A549 (cell line): ENCODE data around the gene QRICH1. TPM values are rescaled to one million over a fixed set of nuclear protein-coding genes. Genes with fewer than 3 reads are reported as not detected.

Experiments
- ATAC-seq, 2 experiments: fragments of 200-7000 bp in 1 of 2; fragments of >200 bp in 1 of 2; cut with Nextera tagmentation in 1 of 2; cut with Tn5 transposase in 1 of 2; 3 replicates each; pipeline versions ENCODE4 v1.8.0 to v1.9.1; 2018 to 2020; ENCODE audit warnings: mild to moderate bottlenecking in 1 of 2, moderate library complexity in 1 of 2
- CTCF ChIA-PET: fragments of 300-600 bp; sonication (Branson Sonifier 250); formaldehyde crosslinking; extraction: SDS; loops from one replicate; lab custom pipeline; 2021; ENCODE audit warnings: antibody characterized with exemption, inconsistent platforms; lab: Yijun Ruan, JAX
- POLR2A ChIA-PET: fragments of 350-600 bp; formaldehyde crosslinking; extraction: SDS; loops from one replicate; lab custom pipeline; 2021; ENCODE audit warnings: antibody characterized with exemption, inconsistent platforms; lab: Yijun Ruan, JAX
- DNase-seq, 2 experiments: peaks; one replicate each; pipeline versions ENCODE4 v3.0.0 to v3.0.0-alpha.2; 2011 to 2016; ENCODE audit warnings: low read depth in 1 of 2, low spot score in 1 of 2
- FAIRE-seq: peaks from 2 replicates; lab custom pipeline; 2011; peaks lifted over from hg19 to GRCh38; lab: Jason Lieb, UNC
- H3K27ac ChIP-seq, 2 experiments: fragments of >200 bp; sonication (Bioruptor Twin); formaldehyde crosslinking; 3 replicates each; pipeline ENCODE4 v1.5.1; 2016 to 2017
- H3K4me1 ChIP-seq: fragments of >200 bp; sonication (Bioruptor Twin); formaldehyde crosslinking; 3 replicates; pipeline ENCODE4 v1.6.1; 2016
- H3K4me2 ChIP-seq: fragments of >200 bp; sonication (Bioruptor Twin); formaldehyde crosslinking; 3 replicates; pipeline ENCODE4 v1.6.1; 2016
- H3K4me3 ChIP-seq: fragments of >200 bp; sonication (Bioruptor Twin); formaldehyde crosslinking; 3 replicates; pipeline ENCODE4 v1.5.1; 2016
- H3K9me3 ChIP-seq: fragments of >200 bp; sonication (Bioruptor Twin); formaldehyde crosslinking; 3 replicates; pipeline ENCODE4 v1.6.1; 2016
- CBX2 ChIP-seq: fragments of 200-600 bp; sonication (generic); IDR thresholded peaks from 2 replicates; pipeline ENCODE4 v1.6.1; 2016; ENCODE audit warnings: low read depth, mild to moderate bottlenecking, borderline replicate concordance
- CTCF ChIP-seq: fragments of >200 bp; sonication (Bioruptor Twin); formaldehyde crosslinking; IDR thresholded peaks from 3 replicates; pipeline ENCODE4 v1.5.1; 2016
- FOSL2 ChIP-seq, 2 experiments: fragments of 450-650 bp in 1 of 2; fragments of >200 bp in 1 of 2; sonication (Bioruptor Twin) in 1 of 2; formaldehyde crosslinking; IDR thresholded peaks; 2 replicates each; pipeline versions ENCODE4 v1.5.0 to v1.6.1; 2016 to 2020; ENCODE audit warnings: mild to moderate bottlenecking in 1 of 2, moderate library complexity in 1 of 2
- HEYL ChIP-seq: fragments of 250-450 bp; sonication (Bioruptor Pico); IDR thresholded peaks from 2 replicates; pipeline ENCODE4 v1.8.0; 2021; ENCODE audit warnings: mild to moderate bottlenecking, moderate library complexity
- JUN ChIP-seq, 2 experiments: fragments of >200 bp; sonication (Bioruptor Twin); formaldehyde crosslinking; IDR thresholded peaks; 2 replicates in 1 of 2; 3 replicates in 1 of 2; pipeline ENCODE4 v1.6.1; 2016 to 2017
- JUNB ChIP-seq: fragments of >200 bp; sonication (Bioruptor Twin); formaldehyde crosslinking; IDR thresholded peaks from 2 replicates; pipeline ENCODE4 v1.6.1; 2016
- MAFK ChIP-seq: fragments of 450-650 bp; IDR thresholded peaks from 2 replicates; pipeline ENCODE4 v1.6.1; 2014; ENCODE audit not compliant: partially characterized antibody
- NR3C1 ChIP-seq: fragments of >200 bp; sonication (Bioruptor Twin); formaldehyde crosslinking; IDR thresholded peaks from 3 replicates; pipeline ENCODE4 v1.6.1; 2017
- PBX3 ChIP-seq: IDR thresholded peaks from 2 replicates; pipeline ENCODE4 v1.6.1; 2012
- POLR2A ChIP-seq: IDR thresholded peaks from 2 replicates; pipeline ENCODE4 v1.6.1; 2012; ENCODE audit warnings: mild to moderate bottlenecking, low read length
- RAD21 ChIP-seq, 2 experiments: fragments of >200 bp in 1 of 2; sonication (Bioruptor Twin) in 1 of 2; formaldehyde crosslinking in 1 of 2; IDR thresholded peaks in 1 of 2; conservative IDR thresholded peaks in 1 of 2; 2 replicates in 1 of 2; 3 replicates in 1 of 2; pipeline ENCODE4 v1.6.1; 2012 to 2018; ENCODE audit warnings: inconsistent platforms in 1 of 2
- REST ChIP-seq: fragments of 200-600 bp; sonication (generic); IDR thresholded peaks from 2 replicates; pipeline ENCODE4 v1.6.1; 2016; ENCODE audit warnings: antibody characterized with exemption, mild to moderate bottlenecking, moderate library complexity
- RNF2 ChIP-seq: fragments of 200-600 bp; sonication (generic); IDR thresholded peaks from 2 replicates; pipeline ENCODE4 v1.6.1; 2016; ENCODE audit warnings: low read depth, mild to moderate bottlenecking, antibody characterized with exemption, moderate library complexity, borderline replicate concordance
- ZFP36 ChIP-seq: fragments of 450-650 bp; IDR thresholded peaks from 2 replicates; pipeline ENCODE4 v1.6.1; 2014; ENCODE audit warnings: borderline replicate concordance; ENCODE audit not compliant: partially characterized antibody
- WGBS: methylation state at CpG from one replicate; pipeline ENCODE4 v1.1.6; 2017; ENCODE audit errors: missing lambda C conversion rate; 5-methylcytosine and 5-hydroxymethylcytosine counted together
- polyA plus RNA-seq, 4 experiments: library from polyadenylated mRNA; depleted of rRNA in 3 of 4; stranded (reverse); fragments of >200 nt; fragmentation: RNase III in 1 of 4; extraction: RNeasy Plus Mini Kit Qiagen cat#74134 plus additional on column Dnase treatment in 1 of 4; gene quantifications; 2 replicates in 3 of 4; 3 replicates in 1 of 4; pipeline ENCODE4 v1.2.3, GENCODE V29; 2011 to 2017

Gene QRICH1
- polyA plus RNA-seq, 2 of the 4 experiments (the other 2 are of a cell fraction) = 47.9 to 53.8 TPM

- ChIA-PET CTCF (interaction anchor here (1.1 to 1.7 kb wide), 2 partner anchors 14 to 67 kb away, joined by 3 to 5 read pairs; partner anchors contain the start of gene QRICH1), POLR2A (no interaction called here)
- ATAC-seq (no peak), FAIRE-seq (no peak), DNase-seq (no peak)
- H3K4me2 ChIP-seq = peak overlapping the region; percentile 99
- TF ChIP-seq POLR2A (0 out of 2 replicates have a peak, but pooled peaks have one; percentile 9), JUN (IDR thresholded peaks at IDR 0.05) (no peak; a peak in 1 of 5 replicates)
- peak overlapping the region in 1 of 2 experiments; percentile 90; a peak in 1 of 6 replicates for H3K27ac ChIP-seq
- peak overlapping the region; percentile 81; the same call in 2 of the 3 replicates for H3K4me3 ChIP-seq
- peaks cover 24% of the 10 kb centered on the region for H3K4me1 ChIP-seq
- WGBS = 96% methylated on average over 5 of the region's 9 CpGs
- no peaks in the 10 kb centered on the region for H3K9me3 ChIP-seq
Measured at GRCh38 chr3:49027634-49028033, 66.2 kb downstream of the QRICH1 start.

- Histone ChIP-seq H3K9me3 (no peaks in the 10 kb centered on the region), H3K27ac (no peak overlapping the region), H3K4me3 (no peak overlapping the region), H3K4me2 (no peak overlapping the region), H3K4me1 (peaks cover 24% of the 10 kb centered on the region)
- FAIRE-seq (no peak), DNase-seq (no peak), ATAC-seq (no peak)
- no peak for TF ChIP-seq CTCF
- TF ChIP-seq REST = no peak
- no peak for TF ChIP-seq CBX2
- TF ChIP-seq JUNB = no peak
- no peak for TF ChIP-seq NR3C1
- TF ChIP-seq MAFK = no peak
- no peak for TF ChIP-seq FOSL2 (IDR thresholded peaks at IDR 0.05)
- no peak for TF ChIP-seq FOSL2 (CRISPR knock-in tag; IDR thresholded peaks at IDR 0.05)
- no peak for TF ChIP-seq HEYL (CRISPR knock-in tag)
- no peak for TF ChIP-seq ZFP36
- TF ChIP-seq RNF2 = no peak
- CTCF ChIA-PET = interaction anchor here (0.8 to 30.1 kb wide), 3 partner anchors 19 to 67 kb away, joined by 3 to 385 read pairs (median 3); partner anchors contain the start of genes P4HTM, QRICH1 and WDR6
- 95% methylated on average over 2 of the region's 3 CpGs for WGBS
- POLR2A ChIA-PET = interaction anchor here (0.8 kb wide), 1 partner anchor 67 kb away, joined by 3 read pairs; no protein-coding TSS in a partner anchor
Measured at GRCh38 chr3:49026536-49026935, 67.3 kb downstream of the QRICH1 start.

- Histone ChIP-seq H3K9me3 (no peaks in the 10 kb centered on the region), H3K27ac (no peak overlapping the region), H3K4me3 (no peak overlapping the region), H3K4me2 (no peak overlapping the region)
- POLR2A ChIA-PET = interaction anchor here (0.8 to 2.2 kb wide), 3 partner anchors 14 to 68 kb away, joined by 3 to 7 read pairs (median 3); partner anchors contain the start of gene QRICH1
- FAIRE-seq = no peak
- TF ChIP-seq RAD21 (conservative IDR thresholded peaks at IDR 0.05 in 1 of 2, IDR thresholded peaks at IDR 0.05 in 1 of 2) (no peak), PBX3 (0 out of 2 replicates have a peak, but pooled peaks have one; percentile 10)
- TF ChIP-seq, all 56 proteins: peak for 1
- ATAC-seq (no peak), DNase-seq (no peak)
- H3K4me1 ChIP-seq = peaks cover 24% of the 10 kb centered on the region
- WGBS = 94% methylated on average over 8 of the region's 8 CpGs
- CTCF ChIA-PET = interaction anchor here (0.8 to 30.1 kb wide), 4 partner anchors 19 to 69 kb away, joined by 3 to 385 read pairs (median 4); partner anchors contain the start of genes P4HTM, QRICH1 and WDR6
Measured at GRCh38 chr3:49025793-49026520, 67.9 kb downstream of the QRICH1 start.
